HG03039 (cell line): ENCODE results near the gene CDC14B.
"Not testable (repeated sequence)": the region's sequence is repeated elsewhere in the genome, so short reads cannot be mapped to it uniquely, and the experiment has no call there.

ENCODE experiments used
- ATAC-seq: cut with Tn5 transposase; IDR thresholded peaks from one replicate; pipeline ENCODE4 v1.9.1; 2021; ENCODE audit warnings: mild to moderate bottlenecking, moderate library complexity; ENCODE audit not compliant: unreplicated experiment

The CDC14B gene

DNA sequence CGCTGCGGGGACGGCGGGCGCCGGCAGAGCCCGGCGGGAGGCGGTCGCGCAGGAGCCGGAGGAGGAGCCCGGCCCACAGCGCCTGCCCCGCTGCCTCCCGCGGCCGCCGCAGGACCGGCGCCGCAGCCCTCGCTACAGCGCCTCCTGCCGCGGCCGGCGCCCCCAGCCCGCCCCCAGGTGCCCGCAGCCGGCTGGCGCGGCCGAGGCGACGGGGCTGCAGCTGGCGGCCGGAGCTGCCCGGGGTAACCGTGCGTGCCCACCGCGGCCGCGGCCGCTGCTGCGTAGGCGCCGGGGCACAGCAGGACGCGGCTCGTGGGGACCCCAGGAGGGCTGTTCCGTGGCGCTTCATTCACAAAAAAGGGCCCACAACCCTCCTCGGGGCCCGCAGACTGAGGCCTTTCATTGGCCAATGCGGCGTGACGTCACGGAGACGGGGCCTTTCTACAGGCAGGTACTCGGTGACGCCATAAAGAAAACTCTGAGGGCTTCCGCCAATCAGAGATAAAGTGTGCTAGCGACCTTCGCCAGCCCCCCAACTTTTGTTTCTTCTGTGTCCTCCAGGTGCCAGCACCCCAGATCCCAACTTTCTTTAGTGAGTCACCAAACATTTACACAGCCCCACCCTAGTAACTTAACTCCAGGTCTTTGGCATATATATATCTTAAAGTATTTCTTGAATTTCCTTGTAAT, at the start of gene CDC14B:
Gene CDC14B (minus strand): TSS at position 353 of the 690 bp plus-strand sequence. CDS start 465 bp downstream, outside the sequence.
- ATAC-seq: peak; percentile 62

DNA sequence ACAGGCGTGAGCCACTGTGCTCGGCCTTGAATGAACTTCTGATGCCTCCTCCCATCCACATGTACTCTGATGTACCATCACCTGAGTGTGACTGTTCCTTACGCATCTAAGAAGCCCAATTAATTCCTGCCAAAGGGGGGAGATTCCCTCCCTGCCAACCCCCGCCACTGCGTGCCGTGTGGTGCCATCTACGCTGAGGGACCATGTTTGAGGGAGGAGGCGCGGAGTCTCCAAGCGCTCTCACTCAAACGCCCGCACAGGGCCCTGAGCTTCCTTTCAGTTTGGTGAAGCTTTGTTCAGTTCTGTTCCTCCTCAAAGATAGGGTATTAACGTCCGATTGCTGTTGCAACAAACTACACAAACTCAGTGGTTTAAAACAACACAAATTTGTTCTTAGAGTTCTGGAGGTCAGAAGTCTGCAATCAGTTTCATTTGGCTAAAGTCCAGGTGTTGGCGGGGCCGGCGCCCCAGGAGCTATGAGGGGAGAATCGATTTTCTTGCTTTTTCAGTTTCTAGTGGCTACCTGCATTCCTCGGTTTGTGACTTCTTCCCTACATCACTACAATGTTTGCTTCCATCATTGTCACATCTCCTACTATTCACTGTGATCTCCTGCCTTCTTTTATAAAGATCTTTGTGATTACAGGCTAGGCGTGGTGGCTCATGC, 49.4 kb upstream of the CDC14B start:
- ATAC-seq: no peak

- no peak for ATAC-seq
Observed at GRCh38 chr9:96667363-96667728, 47.7 kb upstream of the CDC14B start.

DNA sequence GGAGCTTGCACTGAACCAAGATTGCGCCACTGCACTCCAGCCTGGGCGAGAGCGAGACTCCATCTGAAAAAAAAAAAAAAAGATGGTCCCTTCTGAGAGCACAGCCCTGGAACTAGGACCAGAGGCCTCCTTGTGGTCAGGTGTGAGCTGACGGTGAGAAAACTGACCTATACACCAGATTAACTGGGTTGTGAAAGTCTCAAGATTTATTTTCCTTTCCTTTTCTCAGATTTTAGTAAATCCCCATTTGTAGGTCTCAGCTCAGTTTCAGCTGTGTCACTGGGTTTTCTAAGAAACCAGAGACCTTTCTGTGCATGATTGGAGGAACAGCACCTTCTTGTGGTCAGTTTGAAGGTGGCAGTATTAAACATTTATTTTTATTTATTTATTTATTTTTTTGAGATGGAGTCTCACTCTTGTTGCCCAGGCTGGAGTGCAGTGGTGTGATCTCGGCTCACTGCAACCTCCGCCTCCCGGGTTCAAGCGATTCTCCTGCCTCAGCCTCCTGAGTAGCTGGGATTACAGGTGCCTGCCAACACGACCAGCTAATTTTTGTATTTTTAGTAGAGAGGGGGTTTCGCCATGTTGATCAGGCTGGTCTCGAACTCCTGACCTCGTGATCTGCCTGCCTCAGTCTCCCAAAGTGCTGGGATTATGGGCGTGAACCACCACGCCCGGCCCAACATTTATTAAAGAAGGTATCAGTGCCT, 47.2 kb upstream of the CDC14B start:
- not testable (repeated sequence) for ATAC-seq

- no peak for ATAC-seq
Observed at GRCh38 chr9:96665789-96666188, 46.1 kb upstream of the CDC14B start.

DNA sequence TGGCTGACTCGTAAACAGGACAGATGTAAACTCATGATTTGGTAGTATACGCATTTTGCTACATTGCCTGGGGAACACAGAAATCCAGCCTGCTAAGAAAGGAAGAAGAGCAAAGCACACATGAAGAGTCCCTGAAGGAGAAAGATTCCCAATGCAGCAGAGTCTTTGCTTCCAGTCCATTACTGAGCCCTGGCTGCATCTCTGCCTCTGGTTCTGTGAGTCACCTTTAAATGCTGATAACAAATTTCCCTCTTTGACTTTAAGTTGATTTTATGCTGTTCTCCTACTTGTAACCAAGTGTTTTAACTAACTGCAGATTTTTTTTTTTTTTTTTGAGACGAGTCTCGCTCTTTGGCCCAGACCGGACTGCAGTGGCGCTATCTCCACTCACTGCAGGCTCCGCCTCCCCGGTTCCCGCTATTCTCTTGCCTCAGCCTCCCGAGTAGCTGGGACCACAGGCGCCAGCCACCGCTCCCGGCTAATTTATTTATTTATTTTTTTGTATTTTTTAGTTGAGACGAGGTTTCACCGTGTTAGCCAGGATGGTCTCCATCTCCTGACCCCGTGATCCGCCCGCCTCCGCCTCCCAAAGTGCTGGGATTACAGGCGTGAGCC, 44.0 kb upstream of the CDC14B start:
- no peak for ATAC-seq

- no peak for ATAC-seq
Observed at GRCh38 chr9:96661711-96662110, 42.1 kb upstream of the CDC14B start.

- no peak for ATAC-seq
Observed at GRCh38 chr9:96660692-96661248, 41.1 kb upstream of the CDC14B start.

DNA sequence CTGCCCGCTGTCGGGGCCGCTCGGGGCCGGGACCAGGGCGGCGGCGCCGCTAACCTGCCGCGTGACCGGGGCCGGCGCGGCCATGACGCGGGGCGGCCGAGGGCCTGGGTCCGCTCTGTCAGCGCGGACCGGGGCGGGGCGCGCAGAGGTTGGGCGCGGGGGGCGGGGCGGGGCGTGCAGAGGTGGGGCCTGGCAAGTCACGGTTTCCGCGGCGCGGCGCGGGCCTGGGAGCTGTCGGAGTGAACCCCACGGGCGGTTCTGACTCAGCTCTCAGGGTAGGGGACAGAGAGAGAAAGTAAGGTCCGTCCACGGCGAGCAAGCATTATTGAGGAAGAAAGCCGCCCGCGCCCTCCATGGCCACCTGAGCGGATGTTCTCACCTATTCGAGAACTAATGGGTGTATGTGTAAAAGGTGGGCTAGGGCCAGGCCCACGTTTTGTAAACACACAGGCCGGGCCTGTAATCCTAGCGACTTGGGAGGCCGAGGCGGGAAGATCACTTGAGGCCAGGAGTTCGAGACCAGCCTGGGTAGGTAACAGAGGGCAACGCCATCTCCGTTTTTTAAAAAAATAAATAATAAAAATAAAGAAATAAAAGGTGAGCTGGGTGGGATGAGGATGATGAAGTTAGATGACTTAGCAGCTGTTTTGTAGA, 35.7 kb upstream of the CDC14B start, which contains the start of gene PRXL2C:
Gene PRXL2C (minus strand): TSS at position 120 of the 654 bp plus-strand sequence. CDS start 36 bp downstream, at position 84.
- ATAC-seq: peak; percentile 67

DNA sequence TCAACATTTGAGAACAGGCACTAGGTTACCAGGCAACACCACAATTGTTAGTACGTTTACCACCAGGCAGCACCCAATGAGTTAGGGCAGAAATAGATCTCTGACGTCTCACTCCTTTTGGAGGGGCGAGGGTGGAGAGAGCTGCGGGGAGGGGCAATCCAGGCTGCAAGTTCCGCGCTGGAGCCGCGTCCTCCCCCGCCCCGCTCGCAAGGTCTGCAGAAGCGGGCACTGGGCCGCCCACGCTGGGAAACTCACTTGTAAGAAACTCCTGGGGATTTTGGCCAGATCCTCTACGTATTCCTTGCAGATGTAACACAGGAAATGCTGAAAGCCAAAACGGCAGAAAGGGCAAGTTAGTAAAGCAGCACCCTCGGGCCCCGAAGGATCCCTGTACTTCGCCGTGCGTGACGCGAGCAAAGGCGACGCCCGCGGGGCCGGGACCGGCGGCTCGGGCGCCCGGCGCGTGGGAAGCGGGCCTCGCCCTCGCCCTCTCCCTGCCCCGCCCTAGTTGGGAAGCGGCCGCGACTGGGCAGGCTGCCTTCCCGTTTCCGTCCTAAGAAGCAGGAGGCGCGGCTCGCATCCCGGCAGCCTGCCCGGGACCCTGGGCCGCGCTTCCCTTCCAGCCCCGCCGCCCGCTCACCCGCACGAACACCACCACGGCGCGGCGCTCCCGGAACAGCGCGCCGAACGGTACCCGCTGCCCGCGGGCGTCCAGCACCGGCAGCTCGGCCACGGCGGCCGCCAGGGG, 35.0 kb upstream of the CDC14B start:
- ATAC-seq: peak; percentile 44

GRCh38 chr9:96651626-96652025, 32.0 kb upstream of the CDC14B start:
- no peak for ATAC-seq

- ATAC-seq: no peak
Observed at GRCh38 chr9:96649620-96650324, 30.1 kb upstream of the CDC14B start.

- no peak for ATAC-seq
Observed at GRCh38 chr9:96646081-96646991, 26.7 kb upstream of the CDC14B start.

- no peak for ATAC-seq
Observed at GRCh38 chr9:96644137-96644536, 24.5 kb upstream of the CDC14B start.

- ATAC-seq: no peak
Observed at GRCh38 chr9:96641514-96641913, 21.9 kb upstream of the CDC14B start.

GRCh38 chr9:96638606-96639364, 19.1 kb upstream of the CDC14B start:
- ATAC-seq: no peak

DNA sequence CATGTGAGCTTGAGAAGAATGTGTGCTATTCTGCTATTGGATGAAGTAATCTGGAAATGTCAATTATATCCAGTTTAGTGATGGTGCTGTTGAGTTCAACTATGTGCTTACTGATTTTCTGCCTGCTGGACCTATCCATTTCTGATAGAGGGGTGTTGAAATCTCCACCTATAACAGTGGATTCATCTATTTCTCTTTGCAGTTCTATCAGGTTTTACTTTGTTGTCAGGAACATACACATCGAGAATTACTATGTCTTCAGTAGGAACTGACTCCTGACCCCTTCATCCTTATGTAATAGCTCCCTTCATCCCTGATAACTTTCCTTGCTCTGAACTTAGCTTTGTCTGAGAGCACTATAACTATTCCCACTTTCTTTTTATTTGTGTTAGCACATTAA, 16.7 kb upstream of the CDC14B start:
- no peak for ATAC-seq
